Stimulated activated memory B cell treated with anti-CD40 and anti-IgM and Interleukin-4, amounts not matched to agents 10 μg/mL and 1 μg/mL and 100 μg/mL, for 72 hours (primary cell): ENCODE results near the gene FAM168A.

Experiments used
- ATAC-seq: fragments of 150-1000 bp; cut with Tn5 transposase; 2 replicates; pipeline ENCODE4 v1.10.0; 2021
- H3K27ac Mint-ChIP-seq: one replicate; pipeline ENCODE4 v1.8.0; 2022; ENCODE audit warnings: mild to moderate bottlenecking, mixed read lengths
- H3K27me3 Mint-ChIP-seq: one replicate; pipeline ENCODE4 v1.8.0; 2022; ENCODE audit warnings: mixed read lengths
- H3K36me3 Mint-ChIP-seq: one replicate; pipeline ENCODE4 v1.8.0; 2022; ENCODE audit warnings: mixed read lengths
- H3K4me1 Mint-ChIP-seq: one replicate; pipeline ENCODE4 v1.8.0; 2022; ENCODE audit warnings: mixed read lengths
- H3K4me3 Mint-ChIP-seq: one replicate; pipeline ENCODE4 v1.8.0; 2022; ENCODE audit warnings: mild to moderate bottlenecking, moderate library complexity, mixed read lengths
- H3K9me3 Mint-ChIP-seq: one replicate; pipeline ENCODE4 v1.8.0; 2022; ENCODE audit warnings: mixed read lengths

The FAM168A gene

GRCh38 chr11:73388265-73389133 lies 209.4 kb downstream of the FAM168A start:
- Mint-ChIP-seq H3K4me3 (peak overlapping the region; percentile 73), H3K27ac (peak overlapping the region; percentile 90), H3K27me3 (no peaks in the 10 kb centered on the region), H3K9me3 (no peaks in the 10 kb centered on the region), H3K4me1 (peaks cover 94% of the 10 kb centered on the region), H3K36me3 (peaks cover 50% of the 10 kb centered on the region)
- no peak for ATAC-seq

- no peak for ATAC-seq
- Mint-ChIP-seq H3K27ac (peak overlapping the region; percentile 90), H3K27me3 (no peaks in the 10 kb centered on the region), H3K4me3 (peak overlapping the region; percentile 73), H3K36me3 (peaks cover 42% of the 10 kb centered on the region), H3K9me3 (no peaks in the 10 kb centered on the region), H3K4me1 (peaks cover 94% of the 10 kb centered on the region)
These were observed 210.2 kb downstream of the FAM168A start for GRCh38 chr11:73387594-73388264.

DNA sequence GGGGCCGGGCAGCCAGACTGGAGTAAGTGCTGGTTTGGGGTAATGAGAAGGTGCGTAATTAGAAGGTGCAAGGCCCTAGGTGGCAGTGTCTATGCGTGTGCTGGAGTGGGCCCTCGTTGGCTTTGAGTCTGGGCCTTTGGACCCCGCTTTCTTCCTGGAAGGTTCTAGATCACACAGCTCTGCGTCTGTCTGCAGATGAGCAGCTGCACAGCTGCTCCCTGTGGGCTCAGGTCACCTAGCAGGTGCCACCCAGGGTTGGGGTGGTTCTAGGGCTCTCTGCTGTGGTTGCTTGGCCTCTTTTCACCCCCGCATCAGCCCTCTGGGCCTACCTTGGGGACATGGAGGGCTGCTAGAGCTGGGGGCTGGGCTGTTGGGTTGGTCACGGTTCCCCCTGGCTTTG lies 211.4 kb downstream of the FAM168A start:
- peak overlapping the region; percentile 73 for H3K4me3 Mint-ChIP-seq
- ATAC-seq: no peak
- H3K27ac Mint-ChIP-seq: peak overlapping the region; percentile 90
- H3K36me3 Mint-ChIP-seq: peaks cover 37% of the 10 kb centered on the region
- no peaks in the 10 kb centered on the region for H3K27me3 Mint-ChIP-seq
- H3K9me3 Mint-ChIP-seq: no peaks in the 10 kb centered on the region
- H3K4me1 Mint-ChIP-seq: peaks cover 97% of the 10 kb centered on the region

- peak; percentile 60 for ATAC-seq
- no peaks in the 10 kb centered on the region for H3K27me3 Mint-ChIP-seq
- peak overlapping the region; percentile 90 for H3K27ac Mint-ChIP-seq
- peak overlapping the region; percentile 73 for H3K4me3 Mint-ChIP-seq
- H3K36me3 Mint-ChIP-seq: peaks cover 40% of the 10 kb centered on the region
- H3K4me1 Mint-ChIP-seq: peaks cover 100% of the 10 kb centered on the region
- H3K9me3 Mint-ChIP-seq: no peaks in the 10 kb centered on the region
These were observed 211.9 kb downstream of the FAM168A start for GRCh38 chr11:73386016-73386415.

GRCh38 chr11:73384872-73385689 lies 212.8 kb downstream of the FAM168A start:
- Mint-ChIP-seq H3K4me1 (peaks cover 100% of the 10 kb centered on the region), H3K27me3 (no peaks in the 10 kb centered on the region), H3K36me3 (peaks cover 37% of the 10 kb centered on the region), H3K27ac (peak overlapping the region; percentile 90), H3K9me3 (no peaks in the 10 kb centered on the region), H3K4me3 (peak overlapping the region; percentile 73)
- peak; percentile 86 for ATAC-seq

- peak overlapping the region; percentile 73 for H3K4me3 Mint-ChIP-seq
- H3K4me1 Mint-ChIP-seq: peaks cover 100% of the 10 kb centered on the region
- H3K9me3 Mint-ChIP-seq: no peaks in the 10 kb centered on the region
- ATAC-seq: no peak
- peak overlapping the region; percentile 90 for H3K27ac Mint-ChIP-seq
- H3K27me3 Mint-ChIP-seq: no peaks in the 10 kb centered on the region
- H3K36me3 Mint-ChIP-seq: peaks cover 31% of the 10 kb centered on the region
These were observed 213.4 kb downstream of the FAM168A start for GRCh38 chr11:73384531-73384871.

DNA sequence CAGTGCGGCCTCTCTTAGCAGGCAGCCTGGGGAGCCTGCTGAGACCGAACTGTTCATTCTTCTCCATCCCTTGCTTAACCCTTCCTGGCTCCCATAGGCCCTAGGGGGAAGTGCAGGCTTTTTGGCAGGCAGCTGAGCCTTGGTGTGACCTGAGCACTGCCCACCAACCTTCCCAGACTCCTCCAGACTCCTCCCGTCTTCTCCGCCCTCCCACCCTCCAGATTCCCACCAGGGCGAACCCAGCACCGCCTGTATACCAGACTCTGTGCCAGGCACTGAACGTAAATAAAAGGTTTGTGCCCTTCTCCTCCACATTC lies 213.8 kb downstream of the FAM168A start:
- ATAC-seq: no peak
- H3K9me3 Mint-ChIP-seq: no peaks in the 10 kb centered on the region
- peak overlapping the region; percentile 95 for H3K4me3 Mint-ChIP-seq
- no peaks in the 10 kb centered on the region for H3K27me3 Mint-ChIP-seq
- peak overlapping the region; percentile 90 for H3K27ac Mint-ChIP-seq
- peaks cover 100% of the 10 kb centered on the region for H3K4me1 Mint-ChIP-seq
- peaks cover 28% of the 10 kb centered on the region for H3K36me3 Mint-ChIP-seq

- peak; percentile 18 for ATAC-seq
- Mint-ChIP-seq H3K4me3 (peak overlapping the region; percentile 95), H3K27me3 (no peaks in the 10 kb centered on the region), H3K9me3 (no peaks in the 10 kb centered on the region), H3K27ac (peak overlapping the region; percentile 90), H3K4me1 (peaks cover 100% of the 10 kb centered on the region), H3K36me3 (peaks cover 31% of the 10 kb centered on the region)
These were observed 214.4 kb downstream of the FAM168A start for GRCh38 chr11:73383249-73384124.

DNA sequence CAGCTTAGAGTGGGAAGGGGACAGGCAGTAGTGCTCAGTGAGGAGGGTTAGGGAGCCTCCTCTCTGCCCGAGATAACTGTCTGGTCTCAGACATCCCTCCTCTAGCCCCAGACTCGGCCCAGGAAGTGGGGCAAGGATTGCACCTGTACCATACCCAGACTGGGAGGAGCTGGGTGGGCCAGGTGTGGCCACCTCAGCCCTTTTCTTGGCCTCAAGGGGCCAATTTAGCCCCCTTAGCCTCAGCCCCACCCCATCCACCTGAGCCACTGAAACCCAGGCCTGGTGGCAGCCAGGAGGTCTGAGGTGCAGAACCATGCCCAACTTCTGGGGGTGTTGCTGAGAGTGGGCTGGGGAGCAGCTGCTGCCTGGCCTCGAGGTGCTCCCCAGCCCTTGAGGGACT lies 215.2 kb downstream of the FAM168A start:
- H3K9me3 Mint-ChIP-seq: no peaks in the 10 kb centered on the region
- H3K27ac Mint-ChIP-seq: peak overlapping the region; percentile 90
- ATAC-seq: no peak
- H3K4me1 Mint-ChIP-seq: peaks cover 100% of the 10 kb centered on the region
- H3K36me3 Mint-ChIP-seq: peaks cover 31% of the 10 kb centered on the region
- peak overlapping the region; percentile 95 for H3K4me3 Mint-ChIP-seq
- no peaks in the 10 kb centered on the region for H3K27me3 Mint-ChIP-seq

DNA sequence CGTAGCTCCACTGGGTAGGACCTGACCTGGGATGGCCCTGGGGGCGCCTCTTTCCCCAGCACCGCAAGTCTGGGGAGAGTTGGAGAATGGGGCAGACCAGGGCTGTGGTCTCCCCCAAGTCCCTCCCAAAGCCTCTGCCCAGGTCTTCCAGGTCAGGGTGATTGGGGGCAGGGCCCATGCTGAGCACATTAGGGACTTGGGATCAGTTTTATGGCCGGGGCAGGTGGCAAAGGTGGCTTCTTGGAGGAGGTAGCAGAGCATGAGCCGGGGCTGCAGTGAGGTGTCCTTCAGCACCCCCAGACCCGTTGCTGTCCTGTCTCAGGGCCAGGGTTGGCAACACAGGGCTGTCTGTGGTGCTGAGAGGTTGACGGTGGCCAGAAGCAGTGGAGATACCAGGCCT lies 215.7 kb downstream of the FAM168A start:
- Mint-ChIP-seq H3K4me1 (peaks cover 96% of the 10 kb centered on the region), H3K4me3 (peak overlapping the region; percentile 95), H3K27me3 (no peaks in the 10 kb centered on the region), H3K9me3 (no peaks in the 10 kb centered on the region), H3K27ac (peak overlapping the region; percentile 90), H3K36me3 (peaks cover 31% of the 10 kb centered on the region)
- ATAC-seq: no peak

DNA sequence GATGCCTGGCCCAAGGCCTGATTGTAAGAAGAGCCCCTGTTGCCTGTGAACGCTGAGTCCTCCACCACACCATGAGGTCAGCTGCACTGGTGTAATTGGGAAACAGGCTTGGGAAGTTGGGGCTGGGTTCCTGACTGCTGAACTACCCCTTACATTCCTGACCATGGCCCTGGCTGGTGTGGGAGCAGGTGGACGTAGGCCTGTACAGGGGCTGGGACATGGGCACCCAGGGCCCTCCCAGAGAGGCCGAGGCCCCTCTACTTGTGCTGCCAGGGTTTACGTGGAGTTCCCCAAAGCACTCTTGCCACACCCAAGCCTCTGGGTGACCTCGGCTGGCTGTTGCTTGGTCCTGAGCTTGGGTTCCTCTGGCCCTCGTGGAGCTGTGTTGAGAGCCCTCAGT lies 216.3 kb downstream of the FAM168A start:
- no peak for ATAC-seq
- H3K9me3 Mint-ChIP-seq: no peaks in the 10 kb centered on the region
- peak overlapping the region; percentile 90 for H3K27ac Mint-ChIP-seq
- H3K27me3 Mint-ChIP-seq: no peaks in the 10 kb centered on the region
- H3K4me3 Mint-ChIP-seq: peak overlapping the region; percentile 95
- H3K4me1 Mint-ChIP-seq: peaks cover 90% of the 10 kb centered on the region
- peaks cover 32% of the 10 kb centered on the region for H3K36me3 Mint-ChIP-seq

DNA sequence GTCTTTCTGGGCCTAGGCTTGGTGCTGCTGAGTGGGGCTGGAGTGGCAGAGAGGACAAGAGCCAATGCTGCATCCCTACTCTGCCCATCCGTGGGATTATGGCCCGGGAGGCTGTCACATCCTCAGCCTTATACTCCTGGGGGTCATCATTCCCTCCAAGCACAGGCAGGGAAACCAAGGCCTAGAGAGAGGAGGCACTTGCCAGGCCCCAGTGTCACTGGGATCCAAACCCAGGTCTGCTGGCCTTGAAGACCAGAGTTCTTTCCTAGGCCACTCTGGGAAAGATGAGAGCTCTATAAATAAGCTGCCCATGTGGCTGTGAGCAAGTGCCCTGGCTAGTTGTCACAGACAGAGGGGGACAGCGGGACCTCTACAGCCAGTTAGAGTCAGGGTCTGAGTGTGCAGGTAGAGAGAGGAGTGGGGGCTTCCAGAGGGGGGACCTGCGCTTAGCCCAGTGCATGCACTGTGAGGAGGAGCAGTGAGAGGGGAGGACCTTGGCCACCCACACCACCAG lies 217.0 kb downstream of the FAM168A start:
- no peaks in the 10 kb centered on the region for H3K27me3 Mint-ChIP-seq
- no peak for ATAC-seq

DNA sequence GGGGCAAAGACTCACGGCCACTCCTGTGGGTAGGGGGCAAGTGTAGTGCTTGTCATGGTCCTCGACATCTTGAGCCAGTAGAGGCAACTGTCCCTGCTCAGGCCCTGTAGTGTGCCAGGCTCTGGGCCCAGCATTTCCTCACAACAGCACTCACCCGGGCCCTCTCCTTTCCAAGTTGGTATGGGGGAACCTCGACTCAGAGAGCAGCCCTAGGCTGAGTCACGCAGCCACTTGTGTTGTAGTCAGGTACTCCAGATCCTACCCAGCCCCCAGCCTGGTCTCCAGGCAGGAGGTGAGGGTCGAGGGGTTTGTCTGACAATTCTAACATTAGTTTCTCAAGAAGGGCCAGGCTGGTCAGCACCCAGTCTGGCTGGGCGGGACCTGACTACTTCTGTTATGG lies 217.6 kb downstream of the FAM168A start:
- Mint-ChIP-seq H3K27me3 (no peaks in the 10 kb centered on the region), H3K9me3 (no peaks in the 10 kb centered on the region), H3K4me1 (peaks cover 84% of the 10 kb centered on the region), H3K36me3 (peaks cover 32% of the 10 kb centered on the region), H3K4me3 (peak overlapping the region; percentile 95), H3K27ac (peak overlapping the region; percentile 90)
- no peak for ATAC-seq

More for the DNA sequence above, 217.0 kb downstream of the FAM168A start:
- Mint-ChIP-seq H3K36me3 (peaks cover 32% of the 10 kb centered on the region), H3K4me1 (peaks cover 84% of the 10 kb centered on the region), H3K9me3 (no peaks in the 10 kb centered on the region), H3K4me3 (peak overlapping the region; percentile 95), H3K27ac (peak overlapping the region; percentile 90)

GRCh38 chr11:73379189-73379880 lies 218.6 kb downstream of the FAM168A start:
- H3K36me3 Mint-ChIP-seq: peaks cover 32% of the 10 kb centered on the region
- no peaks in the 10 kb centered on the region for H3K9me3 Mint-ChIP-seq
- peaks cover 80% of the 10 kb centered on the region for H3K4me1 Mint-ChIP-seq
- H3K27me3 Mint-ChIP-seq: no peaks in the 10 kb centered on the region
- peak overlapping the region; percentile 95 for H3K4me3 Mint-ChIP-seq
- ATAC-seq: no peak
- peak overlapping the region; percentile 90 for H3K27ac Mint-ChIP-seq
